GM19324 (cell line): ENCODE measurements around the gene CRTC3.

Experiments used
- ATAC-seq: cut with Tn5 transposase; IDR thresholded peaks from one replicate; pipeline ENCODE4 v1.9.1; 2021; ENCODE audit warnings: mild to moderate bottlenecking, moderate library complexity; ENCODE audit not compliant: unreplicated experiment, low FRiP score

Gene CRTC3

DNA sequence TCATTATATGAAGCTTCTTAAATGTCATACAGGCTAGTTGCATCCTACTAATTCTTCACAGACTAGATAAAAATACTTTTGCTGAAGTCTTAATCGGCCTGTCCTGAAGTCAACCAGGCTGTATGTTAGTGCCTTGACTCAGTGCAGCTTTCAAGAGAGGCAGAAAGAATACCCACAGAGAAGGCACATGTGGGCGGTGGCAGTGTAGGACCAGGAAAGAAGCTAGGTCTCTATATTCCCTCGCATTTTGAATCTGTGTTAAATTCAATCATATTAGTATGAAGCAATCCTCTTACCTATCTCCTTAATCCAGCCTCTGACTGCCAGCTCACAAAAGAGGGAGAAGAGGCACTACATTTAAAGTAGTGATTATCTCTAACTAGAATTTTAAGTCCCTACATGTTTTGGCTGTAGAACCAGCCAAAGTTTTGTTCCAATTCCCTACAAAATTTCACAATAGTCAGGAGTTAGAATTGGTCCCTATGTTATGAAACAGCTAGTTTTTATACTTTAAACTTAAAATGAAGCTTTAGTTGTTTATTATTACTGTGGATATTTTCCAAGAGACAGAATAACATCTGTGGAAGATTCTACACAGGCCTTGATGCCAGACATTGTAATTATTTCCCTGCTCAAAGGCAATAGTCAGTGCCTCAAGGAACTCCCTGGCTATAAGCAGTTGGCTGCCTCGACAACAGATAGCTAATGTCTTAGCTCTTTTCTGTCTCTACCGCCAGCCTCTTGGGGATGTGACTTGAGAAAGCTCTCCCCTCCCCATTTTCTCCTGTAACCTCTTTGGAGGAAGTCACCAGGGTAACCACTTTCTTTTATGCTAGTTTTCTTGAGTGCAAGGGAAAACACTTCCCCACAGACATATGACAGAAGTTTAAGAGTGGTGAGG lies 31.9 kb downstream of the CRTC3 start:
- ATAC-seq, result no peak

DNA sequence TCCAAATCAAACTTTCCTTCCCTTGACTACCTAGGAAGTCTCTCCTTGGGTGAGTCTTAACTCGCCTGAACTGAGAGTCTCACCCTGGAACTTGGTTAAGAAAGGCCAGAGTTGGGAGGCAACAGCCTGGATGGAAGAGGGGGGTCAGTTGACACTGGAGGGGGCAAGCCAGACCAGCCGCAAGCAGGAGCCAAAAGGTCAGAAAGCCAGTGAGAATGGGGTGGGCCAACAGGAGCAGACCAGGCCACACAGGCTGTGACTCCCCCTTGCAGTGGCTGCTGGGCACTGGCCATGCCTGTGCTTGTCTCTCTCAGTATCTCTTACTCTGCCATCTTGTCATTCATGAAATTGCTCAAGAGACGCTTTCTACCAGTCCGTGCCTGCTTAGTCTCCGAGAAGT lies 32.9 kb downstream of the CRTC3 start:
- ATAC-seq, result no peak

GRCh38 chr15:90563463-90563862 lies 33.7 kb downstream of the CRTC3 start:
- no peak for ATAC-seq

- ATAC-seq, result no peak
Measured at GRCh38 chr15:90564051-90564450, 34.3 kb downstream of the CRTC3 start.

DNA sequence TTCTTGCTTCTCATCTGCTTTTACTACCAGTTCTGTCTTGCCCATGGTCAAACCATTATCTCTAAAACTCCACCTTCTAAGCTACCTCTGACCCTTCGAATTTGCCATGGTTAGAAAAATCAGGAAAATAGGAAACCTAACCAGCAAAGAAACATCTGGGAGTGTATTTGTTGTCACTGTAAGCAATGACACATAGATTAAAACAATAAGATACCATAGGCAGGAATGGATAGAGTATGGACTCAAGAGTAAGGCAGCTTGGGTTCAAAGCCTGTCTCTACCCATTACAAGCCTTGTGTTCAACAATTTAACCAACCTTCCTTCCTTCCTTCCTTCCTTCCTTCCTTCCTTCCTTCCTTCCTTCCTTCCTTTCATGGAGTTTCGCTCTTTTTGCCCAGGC lies 34.9 kb downstream of the CRTC3 start:
- no peak for ATAC-seq

- ATAC-seq, result no peak
Measured at GRCh38 chr15:90565866-90566265, 36.1 kb downstream of the CRTC3 start.

DNA sequence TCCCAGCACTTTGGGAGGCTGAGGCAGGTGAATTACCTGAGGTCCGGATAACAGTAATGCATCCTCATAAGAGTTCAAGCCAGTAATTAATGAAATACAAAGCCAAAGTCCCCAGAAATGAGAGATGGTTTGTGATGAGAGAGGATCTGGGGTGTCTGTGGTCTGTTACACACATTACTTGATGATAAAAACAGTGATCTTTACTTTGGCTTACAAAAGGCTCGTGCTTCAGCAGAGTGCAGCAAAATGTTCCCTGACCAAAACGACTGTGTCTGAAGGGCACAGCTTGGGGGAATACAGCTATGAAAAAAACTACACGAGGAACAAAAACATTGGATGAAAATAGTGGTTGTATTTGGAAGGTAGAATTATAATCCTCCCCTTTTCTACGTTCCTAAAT lies 40.9 kb downstream of the CRTC3 start:
- no peak for ATAC-seq

- ATAC-seq, result no peak
Measured at GRCh38 chr15:90571063-90571541, 41.4 kb downstream of the CRTC3 start.

DNA sequence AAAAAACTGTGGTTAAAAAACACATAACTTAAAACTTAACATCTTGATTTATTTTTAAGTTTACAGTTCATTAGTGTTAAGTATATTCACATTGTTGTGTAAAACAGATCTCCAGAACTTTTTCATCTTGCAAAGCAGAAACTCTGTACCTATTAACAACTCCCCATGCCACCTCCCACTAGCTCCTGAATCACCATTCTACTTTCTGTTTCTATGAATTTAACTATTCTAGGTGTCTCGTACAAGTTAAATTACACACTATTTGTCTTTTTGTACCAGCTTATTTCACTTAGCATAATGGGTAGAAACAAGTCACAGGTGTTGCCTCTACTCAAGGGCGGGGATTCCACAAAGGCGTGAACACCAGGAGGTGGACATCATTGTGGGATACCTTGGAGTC lies 43.2 kb downstream of the CRTC3 start:
- no peak for ATAC-seq

- ATAC-seq, result no peak
Measured at GRCh38 chr15:90576711-90577389, 47.1 kb downstream of the CRTC3 start.

DNA sequence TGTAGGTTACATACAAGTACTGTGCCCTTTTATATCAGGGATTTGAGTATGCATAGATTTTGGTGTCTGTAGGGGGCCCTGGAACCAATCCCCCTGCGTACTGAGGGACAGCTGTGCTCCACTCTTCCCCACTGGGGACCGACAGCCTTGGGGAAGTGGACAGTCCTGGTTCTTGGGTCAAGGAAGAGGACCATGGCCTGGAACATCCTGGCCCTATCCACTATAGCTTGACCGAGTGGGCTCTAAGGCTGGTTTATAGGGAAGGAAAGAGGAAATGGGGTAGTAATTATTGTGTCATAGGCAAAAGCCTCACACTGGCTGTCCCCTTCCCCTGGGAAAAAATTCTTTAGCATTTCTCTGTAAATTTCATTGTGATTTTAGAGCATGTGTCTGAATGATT lies 49.5 kb downstream of the CRTC3 start:
- ATAC-seq, result no peak

DNA sequence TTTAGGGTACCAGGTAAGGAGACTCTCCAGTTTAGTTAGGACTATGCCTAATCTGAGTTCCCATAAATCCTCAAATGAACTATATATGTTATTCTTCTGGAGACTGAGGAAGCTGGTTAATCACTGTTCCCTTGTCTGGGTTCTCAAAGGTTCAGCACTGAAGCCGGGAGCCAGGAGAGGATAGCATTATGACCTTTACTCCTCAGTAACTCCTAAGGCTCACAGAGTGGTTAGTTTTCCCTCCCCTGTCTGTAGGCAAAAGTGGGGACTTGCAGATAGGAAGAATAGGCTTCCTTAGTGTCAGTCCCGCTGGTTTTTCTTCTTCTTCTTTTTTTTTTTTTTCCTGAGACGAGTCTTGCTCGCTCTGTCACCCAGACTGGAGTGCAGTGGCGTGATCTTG lies 50.4 kb downstream of the CRTC3 start:
- no peak for ATAC-seq

- ATAC-seq, result no peak
Measured at GRCh38 chr15:90580541-90580940, 50.8 kb downstream of the CRTC3 start.

DNA sequence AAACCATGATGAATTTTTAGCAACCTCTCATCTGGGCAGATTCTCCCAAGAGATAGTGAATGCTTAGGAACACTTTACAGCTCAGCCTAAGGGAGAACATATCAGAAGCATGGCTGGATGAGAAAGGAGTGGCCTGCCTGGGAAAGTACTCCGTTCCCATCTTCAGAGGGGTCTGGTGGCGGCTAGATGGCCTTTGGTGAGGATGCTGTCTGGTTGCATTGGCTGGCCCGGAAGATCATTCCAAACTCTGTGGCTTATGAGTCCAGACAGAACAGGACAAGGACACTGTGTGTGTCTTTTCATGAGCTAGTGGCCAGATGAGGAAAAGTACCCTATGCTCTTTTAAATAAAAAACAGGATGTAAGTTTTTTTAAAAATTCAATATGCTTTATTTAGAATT lies 51.2 kb downstream of the CRTC3 start:
- ATAC-seq, result no peak

- no peak for ATAC-seq
Measured at GRCh38 chr15:90581771-90582352, 52.1 kb downstream of the CRTC3 start.

GRCh38 chr15:90582553-90582952 lies 52.8 kb downstream of the CRTC3 start:
- ATAC-seq, result no peak

GRCh38 chr15:90583471-90584252 lies 53.9 kb downstream of the CRTC3 start:
- no peak for ATAC-seq

DNA sequence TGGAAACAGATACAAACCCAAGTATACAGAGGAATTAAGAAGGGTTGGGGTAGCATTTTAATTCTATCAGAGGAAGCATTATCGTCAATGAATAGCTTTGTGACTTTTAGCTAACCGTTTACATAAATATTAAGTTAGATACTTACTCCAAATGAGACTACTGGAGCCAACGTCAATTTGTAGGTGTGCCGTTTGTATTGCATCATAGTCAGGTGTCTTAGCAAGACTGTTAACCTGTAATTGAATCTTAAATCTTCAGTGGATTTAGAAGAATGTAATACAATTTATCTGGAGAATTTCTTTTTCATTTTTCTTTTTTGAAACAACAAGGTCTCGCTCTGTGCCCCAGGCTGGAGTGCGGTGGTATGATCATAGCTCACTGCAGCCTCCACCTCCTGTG lies 55.1 kb downstream of the CRTC3 start:
- ATAC-seq, result no peak

DNA sequence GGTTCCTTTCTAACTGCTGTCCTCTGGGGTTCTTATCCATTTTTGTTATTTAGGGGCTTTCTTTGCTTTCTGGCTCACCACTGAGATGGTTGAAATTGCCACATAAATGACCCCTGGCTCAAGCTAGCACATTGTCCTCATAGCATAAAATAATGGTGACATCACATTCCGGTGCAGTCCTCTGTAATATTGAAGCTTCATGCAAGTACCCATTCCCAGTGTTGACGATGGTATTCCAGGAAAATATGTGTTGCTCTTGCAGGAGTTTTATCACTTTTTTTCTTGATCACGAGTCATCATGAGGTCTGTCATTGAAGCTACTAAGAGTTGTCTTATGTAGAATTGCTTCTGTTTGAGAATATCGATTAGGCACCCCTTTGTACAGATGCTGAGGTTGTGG lies 56.1 kb downstream of the CRTC3 start:
- ATAC-seq, result no peak

GRCh38 chr15:90586948-90587347 lies 57.2 kb downstream of the CRTC3 start:
- no peak for ATAC-seq

DNA sequence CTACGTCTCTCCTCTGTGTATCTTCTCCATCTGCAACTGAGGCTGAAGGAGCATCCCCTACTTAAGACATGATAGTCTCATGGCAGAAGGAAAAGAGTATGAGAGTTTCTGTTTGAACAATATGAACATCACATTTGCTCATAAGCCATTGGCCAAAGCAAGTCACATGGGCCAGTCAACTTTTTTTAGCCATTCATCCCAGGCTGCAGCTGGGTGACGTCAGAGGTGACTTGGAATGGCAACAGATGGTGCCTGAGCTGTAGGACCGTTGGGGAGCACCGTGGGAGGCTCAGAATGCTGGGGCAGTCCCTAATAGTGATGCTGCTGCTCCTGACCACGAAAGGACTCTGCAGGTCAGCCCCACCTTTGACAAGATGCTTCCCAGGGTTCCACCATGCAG lies 58.7 kb downstream of the CRTC3 start:
- ATAC-seq, result no peak
